NCI-H187 treated with DMSO at 0.1 percent for 48 hours (cell line): Measurements from ENCODE around the gene NRG2.

Experiments
- DNase-seq: peaks from one replicate; lab custom pipeline; 2025; lab: John Stamatoyannopoulos, UW

NRG2 gene

GRCh38 chr5:140040358-140040757, 2.7 kb downstream of the NRG2 start:
- DNase-seq: no peak

DNA sequence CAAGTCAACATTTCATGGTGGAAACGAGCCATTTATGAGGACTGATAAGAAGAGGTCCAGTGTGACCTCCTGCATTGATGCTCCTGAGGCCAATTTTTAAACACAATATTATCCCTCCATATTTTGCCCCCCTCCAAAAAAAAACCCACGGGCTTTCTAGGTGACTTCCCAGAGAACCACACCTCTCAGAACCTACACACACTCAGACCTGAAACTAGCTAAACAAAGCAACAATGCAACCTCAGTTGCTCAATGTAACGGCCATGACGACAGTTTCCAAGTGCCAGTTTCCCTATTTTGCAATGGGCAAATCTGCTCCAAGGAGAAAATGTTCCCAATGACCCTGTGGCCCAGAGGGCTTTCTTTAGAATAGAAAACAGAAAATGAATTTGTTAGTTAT, 3.5 kb downstream of the NRG2 start:
- DNase-seq: no peak

DNA sequence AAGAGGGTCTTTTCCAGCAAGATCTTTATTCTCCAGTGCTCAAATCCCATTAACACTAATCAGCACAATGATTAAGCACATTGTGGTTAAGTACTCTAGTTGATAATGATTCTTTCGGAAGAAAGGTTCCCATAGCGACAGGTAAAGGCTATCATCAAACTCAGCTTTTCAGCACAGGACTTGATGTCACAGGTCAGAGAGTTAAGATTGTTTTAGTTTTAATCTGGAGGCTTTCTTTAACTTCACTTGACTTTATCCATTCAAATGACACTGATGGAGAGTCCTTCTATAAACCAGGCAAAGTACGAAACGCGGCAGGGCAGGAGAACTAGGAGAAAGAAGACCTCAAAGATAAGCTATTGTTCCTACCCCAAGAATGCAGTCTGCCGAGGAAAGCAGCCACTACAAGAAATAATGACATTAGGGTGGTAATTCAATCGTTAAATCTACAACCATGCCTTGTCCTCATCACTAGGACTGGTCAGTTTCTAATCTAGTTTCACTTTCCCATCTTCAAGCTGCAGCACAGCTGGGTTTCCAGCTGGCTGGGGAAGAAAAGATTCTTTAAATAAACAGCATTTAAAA, 4.6 kb downstream of the NRG2 start:
- DNase-seq: no peak

GRCh38 chr5:140037012-140037411, 6.1 kb downstream of the NRG2 start:
- DNase-seq: no peak

DNA sequence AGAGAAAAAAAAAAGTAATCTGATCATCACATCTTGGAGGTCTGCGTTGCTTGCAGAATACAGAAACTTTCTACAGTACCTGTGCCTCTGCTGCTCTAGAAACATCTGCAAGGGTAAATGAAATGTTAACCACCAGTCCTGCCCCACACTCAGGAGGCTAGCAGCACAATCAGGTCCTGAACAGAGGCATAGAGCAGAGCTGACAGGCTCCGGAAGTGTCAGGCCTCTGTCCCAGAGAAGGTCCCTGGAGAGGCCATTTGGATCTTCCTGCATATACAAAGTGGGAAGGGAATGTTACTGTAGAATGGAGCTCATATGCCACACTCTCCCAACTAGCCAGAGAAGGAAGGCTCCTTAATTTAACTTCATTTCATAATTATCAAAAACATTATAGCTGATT, 7.2 kb downstream of the NRG2 start:
- DNase-seq: no peak

- no peak for DNase-seq
Measured at GRCh38 chr5:140033037-140033760, 9.9 kb downstream of the NRG2 start.

- no peak for DNase-seq
Measured at GRCh38 chr5:140032296-140032695, 10.8 kb downstream of the NRG2 start.

DNA sequence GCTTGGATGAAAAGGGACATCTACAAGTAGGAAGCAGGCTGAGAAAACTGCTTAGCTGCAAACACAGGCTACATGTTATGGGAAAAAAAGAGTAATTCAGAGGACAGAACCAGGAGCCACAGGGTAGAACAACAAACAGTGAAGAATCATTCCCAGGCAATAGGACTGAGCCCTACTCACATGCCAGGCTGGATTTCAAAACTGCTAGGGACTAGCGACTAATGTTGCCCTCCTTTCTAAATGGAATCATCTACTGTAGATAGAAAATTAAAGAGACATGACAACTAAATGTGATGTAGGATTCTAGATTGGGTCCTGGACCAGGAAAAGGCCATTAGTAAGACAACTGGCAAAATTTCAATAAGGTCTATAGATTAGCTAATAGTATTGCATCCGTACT, 15.3 kb downstream of the NRG2 start:
- no peak for DNase-seq

DNA sequence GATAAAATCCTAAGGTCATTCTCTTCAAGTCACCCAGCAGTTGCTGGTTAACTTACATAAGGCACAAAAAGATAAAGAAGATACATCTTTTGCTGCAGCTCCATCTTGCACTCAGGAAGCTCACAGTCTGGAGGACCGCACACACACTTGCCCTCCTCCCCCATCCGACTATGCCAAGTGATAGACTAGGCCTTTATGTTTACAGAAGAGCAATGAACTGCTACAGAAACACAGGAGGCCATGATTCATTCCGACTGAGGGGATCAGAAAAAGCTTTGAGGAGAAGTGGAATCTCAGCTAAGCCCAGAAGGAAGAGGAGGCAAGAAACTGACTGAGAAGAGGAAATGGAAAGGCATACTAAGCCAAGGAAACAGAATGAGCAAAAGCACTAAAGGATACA, 17.4 kb downstream of the NRG2 start:
- DNase-seq: no peak

DNA sequence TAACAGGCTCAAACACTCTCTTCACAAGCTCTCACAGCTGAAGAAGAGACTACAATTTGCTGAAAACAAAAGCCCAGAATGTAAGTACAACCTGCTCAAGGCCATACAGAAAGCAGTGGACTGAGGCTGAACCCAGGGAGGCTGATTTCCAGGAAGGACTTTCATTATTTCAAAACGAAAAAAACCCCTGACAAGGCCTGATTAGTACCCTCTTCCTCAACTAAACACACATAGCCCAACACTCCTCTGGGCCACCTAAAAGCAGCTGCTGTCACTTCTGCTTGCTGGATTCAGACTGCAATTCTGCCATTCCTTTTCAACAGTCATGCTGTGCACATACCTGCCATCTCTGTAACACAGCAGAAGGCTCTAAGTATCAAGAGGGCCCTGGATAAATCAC, 18.2 kb downstream of the NRG2 start:
- DNase-seq: no peak

DNA sequence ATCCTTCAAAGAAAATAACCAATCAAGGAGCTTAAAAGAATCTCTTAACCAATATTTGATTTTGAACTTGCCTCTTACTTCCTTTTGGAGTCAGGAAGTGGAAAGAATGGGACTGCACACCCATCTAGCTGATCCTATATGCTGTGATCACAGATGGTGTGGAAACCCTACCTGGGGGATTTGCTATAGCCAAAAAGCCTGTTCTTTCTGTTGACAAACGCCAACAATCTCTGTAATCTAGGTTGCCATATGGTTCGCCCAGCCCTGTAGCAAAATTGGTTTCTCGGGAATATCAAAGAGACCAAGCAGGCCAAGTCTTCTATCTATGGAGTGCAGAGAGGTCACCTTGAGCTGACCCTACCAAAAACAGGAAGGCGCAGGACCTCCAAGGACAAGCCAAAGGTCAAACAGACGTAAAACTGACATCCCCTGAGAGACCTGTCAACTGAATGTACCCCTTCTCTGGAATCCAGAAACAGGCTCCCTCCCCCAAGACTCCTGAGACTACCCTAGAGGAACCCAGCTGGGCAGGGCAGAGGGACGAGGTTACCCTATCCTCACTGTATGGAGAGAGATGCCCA, 19.4 kb downstream of the NRG2 start:
- DNase-seq: no peak

- DNase-seq: no peak
Measured at GRCh38 chr5:140020601-140021177, 22.4 kb downstream of the NRG2 start.

DNA sequence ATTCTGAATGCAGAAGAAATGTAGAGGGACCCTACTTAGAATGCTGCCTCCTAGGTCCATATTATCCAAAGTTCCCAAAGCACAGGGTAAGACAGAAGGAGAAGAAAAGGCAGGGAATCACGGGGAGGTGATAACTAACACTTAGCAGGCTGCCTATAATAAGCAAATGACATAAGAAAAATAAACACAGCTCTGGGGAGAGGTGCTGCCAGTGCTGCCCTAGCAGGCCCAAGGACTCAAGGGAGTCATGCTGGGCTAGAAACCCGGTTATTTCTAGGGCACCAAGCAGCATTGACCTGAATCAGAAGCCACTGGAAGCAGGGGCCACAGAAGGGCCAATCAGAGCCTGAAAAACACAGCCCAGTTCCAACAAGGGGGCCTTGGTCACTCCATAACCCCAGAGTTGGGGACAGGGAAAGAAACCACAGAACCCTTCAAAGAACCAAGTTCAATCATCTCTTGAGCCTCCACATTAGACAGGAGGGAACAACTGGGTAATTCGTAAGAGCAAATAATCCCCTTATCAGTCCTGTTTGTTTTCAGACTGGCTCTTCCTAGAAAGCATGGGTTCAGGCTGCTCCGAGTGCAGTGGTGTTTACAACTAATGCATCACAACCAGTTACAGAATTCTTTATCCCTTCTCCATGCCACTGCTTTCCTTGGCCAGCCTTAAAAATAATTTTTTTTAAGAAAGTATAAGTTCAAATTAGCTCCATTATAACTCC, 24.0 kb downstream of the NRG2 start:
- DNase-seq: no peak

DNA sequence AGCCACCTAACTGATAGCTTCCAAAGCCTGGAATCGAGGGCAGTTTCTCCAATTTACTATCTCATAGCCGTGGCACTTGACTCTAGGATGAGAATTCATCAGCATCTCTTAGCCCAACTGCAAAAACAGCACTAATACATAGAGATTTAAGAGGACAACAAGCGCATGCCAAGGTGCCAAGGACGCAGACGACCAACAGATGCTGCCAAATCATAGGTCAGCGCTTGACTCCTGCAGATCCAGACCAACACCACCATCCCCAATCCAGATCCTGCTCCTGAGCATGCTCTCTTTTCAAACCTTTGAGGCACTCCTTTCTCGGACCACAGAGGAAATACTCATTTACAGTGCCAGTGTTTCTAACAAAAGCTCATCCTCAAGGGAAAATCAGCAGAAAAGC, 24.6 kb downstream of the NRG2 start:
- DNase-seq: no peak

DNA sequence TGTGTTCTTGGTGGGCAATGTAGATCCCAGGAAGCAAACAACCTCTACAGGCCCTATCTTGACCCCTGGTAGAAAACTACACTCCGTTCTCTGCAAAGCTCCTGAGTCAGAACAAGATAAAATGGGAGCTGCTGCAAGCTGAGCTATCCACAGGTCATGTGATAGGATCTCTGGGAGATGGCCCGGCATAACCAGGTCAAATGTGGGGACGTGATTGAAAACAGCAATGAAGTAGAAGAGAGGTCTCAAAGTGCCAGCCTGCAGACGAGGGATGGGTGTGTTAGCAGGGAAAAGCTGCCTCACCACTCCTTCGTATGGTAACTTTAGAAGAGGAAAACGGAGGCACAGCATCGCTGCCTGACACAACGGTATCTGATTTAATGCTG, 25.0 kb downstream of the NRG2 start:
- DNase-seq: no peak

GRCh38 chr5:140017397-140018095, 25.6 kb downstream of the NRG2 start:
- no peak for DNase-seq

GRCh38 chr5:140015706-140016105, 27.4 kb downstream of the NRG2 start:
- DNase-seq: no peak

DNA sequence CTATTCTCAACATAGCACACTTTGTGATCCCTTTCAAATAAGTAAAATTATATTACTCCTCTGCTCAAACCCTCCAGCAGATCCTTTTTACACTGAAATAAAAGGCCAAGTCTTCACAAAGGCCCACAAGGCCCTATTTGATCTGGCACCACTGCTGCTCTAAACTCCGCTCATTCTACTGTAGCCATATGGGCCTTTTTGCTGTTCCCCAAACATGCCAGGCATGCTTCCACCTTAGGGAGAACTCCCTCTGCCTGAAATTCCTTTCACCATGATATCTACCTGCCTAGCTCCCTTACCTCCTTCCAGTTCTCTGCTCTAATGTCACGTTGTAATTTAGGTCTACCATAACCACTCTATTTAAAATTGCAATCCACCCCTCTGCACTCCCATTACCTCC, 28.3 kb downstream of the NRG2 start:
- DNase-seq: no peak

DNA sequence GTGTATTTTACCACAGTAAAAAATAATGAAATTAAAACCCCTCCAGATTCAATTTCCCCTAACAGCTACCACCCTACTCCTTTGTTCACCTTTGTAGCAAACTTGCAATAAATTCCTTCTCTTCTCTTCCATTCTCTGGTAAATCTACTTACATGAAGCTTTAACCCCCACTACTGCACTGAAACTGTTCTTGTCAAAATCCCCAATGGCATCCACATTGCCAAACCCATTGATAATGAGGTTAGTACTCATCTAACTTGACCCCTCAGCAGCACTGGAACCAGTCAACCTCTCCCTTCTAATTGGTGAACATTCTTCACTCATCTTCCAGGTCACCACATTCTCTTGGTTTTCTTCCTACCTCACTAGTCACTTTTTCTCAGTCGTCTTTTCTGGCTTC, 29.6 kb downstream of the NRG2 start:
- no peak for DNase-seq

DNA sequence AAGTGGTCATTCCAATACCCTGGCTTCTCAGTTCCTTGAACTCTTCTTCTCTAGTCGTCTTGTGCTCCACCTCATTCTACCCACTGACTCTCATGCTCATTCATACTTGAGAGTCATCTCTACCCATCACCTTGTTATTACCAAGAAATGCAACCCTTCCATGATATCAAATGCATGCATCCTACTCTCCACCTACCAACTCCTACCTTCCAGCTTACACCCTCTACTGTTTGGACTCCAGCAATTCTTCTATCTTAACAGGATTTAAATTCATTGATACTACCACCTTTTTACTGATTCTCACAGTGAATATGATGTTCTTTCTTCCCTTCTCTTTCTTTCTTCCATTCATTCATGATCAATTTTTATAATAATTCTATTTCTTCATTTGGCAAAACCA, 30.7 kb downstream of the NRG2 start:
- DNase-seq: no peak

DNA sequence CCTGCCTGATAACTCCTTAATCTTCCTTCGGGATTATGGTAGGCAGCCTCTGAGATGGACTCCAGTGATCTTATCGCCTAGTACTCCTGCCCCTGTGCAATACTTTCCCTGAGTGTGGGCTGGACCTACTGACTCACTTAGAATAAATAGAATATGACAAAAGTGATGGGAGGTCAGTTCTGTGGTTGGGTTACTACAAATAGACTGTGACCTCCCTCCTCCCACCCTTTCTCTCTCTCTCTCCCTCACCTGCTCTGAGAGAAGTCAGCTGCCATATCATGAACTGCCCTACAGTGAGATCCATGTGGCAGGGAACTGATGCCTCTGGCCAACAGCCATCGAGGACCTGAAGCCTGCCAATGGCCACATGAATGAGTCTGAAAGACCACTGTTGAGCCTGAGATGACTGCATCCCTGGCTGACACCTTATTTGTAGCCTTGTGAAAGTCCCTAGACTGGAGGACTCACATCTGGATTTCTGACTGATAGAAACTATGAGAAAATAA, 31.7 kb downstream of the NRG2 start:
- DNase-seq: no peak

DNA sequence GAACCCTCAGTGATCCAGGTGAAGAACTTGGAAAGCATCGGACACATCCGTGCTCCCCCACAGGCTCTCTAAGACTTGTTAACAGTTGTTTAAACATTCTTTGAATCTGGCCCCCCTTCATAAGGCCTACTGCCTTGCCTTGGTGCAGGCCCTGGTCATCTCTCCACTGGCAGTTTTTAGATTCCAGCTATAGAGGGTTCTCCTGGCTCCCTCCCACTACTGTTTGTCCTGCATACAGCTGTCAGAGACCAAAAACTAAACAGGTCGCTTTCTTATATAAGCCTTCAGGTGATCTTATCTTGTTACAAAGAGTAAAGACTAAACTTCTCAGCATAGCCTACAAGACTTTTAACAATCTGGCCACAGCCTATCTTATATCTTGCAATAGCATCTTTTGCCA, 32.3 kb downstream of the NRG2 start:
- DNase-seq: no peak
